ENCODE data around the gene MAP2K7.

Gene MAP2K7

GRCh38 chr19:7860714-7861618 is 42.7 kb upstream of the MAP2K7 start:
- peaks cover 42% of the 10 kb centered on the region for H3K27me3 ChIP-seq (ENCODE audit: control insufficient read depth, insufficient read depth, low read length)
- no peak overlapping the region for H3K9ac ChIP-seq (ENCODE audit: low read depth, low read length)
- no peaks in the 10 kb centered on the region for H3K9me3 ChIP-seq (ENCODE audit: control insufficient read depth, insufficient read depth, low read length)
- no peak overlapping the region for H3K4me3 ChIP-seq (ENCODE audit: low read depth, low read length)
- H3K36me3 ChIP-seq (ENCODE audit: control insufficient read depth, insufficient read depth, low read length) = no peaks in the 10 kb centered on the region
- H3K27ac ChIP-seq (ENCODE audit: low read depth, low read length) = no peak overlapping the region
- peaks cover 22% of the 10 kb centered on the region; the same call in 1 of the 2 replicates for H3K4me1 ChIP-seq (ENCODE audit: control insufficient read depth, insufficient read depth, low read length)

GRCh38 chr19:7861619-7862412 is 41.9 kb upstream of the MAP2K7 start:
- H3K9me3 ChIP-seq (ENCODE audit: control insufficient read depth, insufficient read depth, low read length) = no peaks in the 10 kb centered on the region
- peak overlapping the region; percentile 74 for H3K4me3 ChIP-seq (ENCODE audit: low read depth, low read length)
- peaks cover 47% of the 10 kb centered on the region for H3K27me3 ChIP-seq (ENCODE audit: control insufficient read depth, insufficient read depth, low read length)
- no peak overlapping the region for H3K9ac ChIP-seq (ENCODE audit: low read depth, low read length)
- H3K36me3 ChIP-seq (ENCODE audit: control insufficient read depth, insufficient read depth, low read length) = no peaks in the 10 kb centered on the region
- peak overlapping the region; percentile 20 for H3K27ac ChIP-seq (ENCODE audit: low read depth, low read length)
- peaks cover 22% of the 10 kb centered on the region; the same call in 1 of the 2 replicates for H3K4me1 ChIP-seq (ENCODE audit: control insufficient read depth, insufficient read depth, low read length)

GRCh38 chr19:7862413-7862951 is 41.2 kb upstream of the MAP2K7 start:
- Histone ChIP-seq H3K27me3 (ENCODE audit: control insufficient read depth, insufficient read depth, low read length) (peaks cover 51% of the 10 kb centered on the region), H3K36me3 (ENCODE audit: control insufficient read depth, insufficient read depth, low read length) (no peaks in the 10 kb centered on the region), H3K27ac (ENCODE audit: low read depth, low read length) (peak overlapping the region; percentile 20), H3K4me1 (ENCODE audit: control insufficient read depth, insufficient read depth, low read length) (peaks cover 22% of the 10 kb centered on the region; the same call in 1 of the 2 replicates), H3K9ac (ENCODE audit: low read depth, low read length) (no peak overlapping the region), H3K4me3 (ENCODE audit: low read depth, low read length) (peak overlapping the region; percentile 74), H3K9me3 (ENCODE audit: control insufficient read depth, insufficient read depth, low read length) (no peaks in the 10 kb centered on the region)

GRCh38 chr19:7863157-7863970 is 40.3 kb upstream of the MAP2K7 start:
- Histone ChIP-seq H3K27me3 (ENCODE audit: control insufficient read depth, insufficient read depth, low read length) (peaks cover 53% of the 10 kb centered on the region), H3K4me3 (ENCODE audit: low read depth, low read length) (peak overlapping the region; percentile 72), H3K9me3 (ENCODE audit: control insufficient read depth, insufficient read depth, low read length) (no peaks in the 10 kb centered on the region), H3K27ac (ENCODE audit: low read depth, low read length) (no peak overlapping the region), H3K9ac (ENCODE audit: low read depth, low read length) (no peak overlapping the region), H3K36me3 (ENCODE audit: control insufficient read depth, insufficient read depth, low read length) (no peaks in the 10 kb centered on the region), H3K4me1 (ENCODE audit: control insufficient read depth, insufficient read depth, low read length) (peaks cover 18% of the 10 kb centered on the region; the same call in 1 of the 2 replicates)

- H3K9ac ChIP-seq (ENCODE audit: low read depth, low read length) = no peak overlapping the region
- no peaks in the 10 kb centered on the region for H3K36me3 ChIP-seq (ENCODE audit: control insufficient read depth, insufficient read depth, low read length)
- peaks cover 18% of the 10 kb centered on the region; the same call in 1 of the 2 replicates for H3K4me1 ChIP-seq (ENCODE audit: control insufficient read depth, insufficient read depth, low read length)
- no peak overlapping the region for H3K4me3 ChIP-seq (ENCODE audit: low read depth, low read length)
- no peaks in the 10 kb centered on the region for H3K9me3 ChIP-seq (ENCODE audit: control insufficient read depth, insufficient read depth, low read length)
- peaks cover 53% of the 10 kb centered on the region for H3K27me3 ChIP-seq (ENCODE audit: control insufficient read depth, insufficient read depth, low read length)
- no peak overlapping the region for H3K27ac ChIP-seq (ENCODE audit: low read depth, low read length)
These were observed 39.5 kb upstream of the MAP2K7 start for GRCh38 chr19:7863971-7864689.

DNA sequence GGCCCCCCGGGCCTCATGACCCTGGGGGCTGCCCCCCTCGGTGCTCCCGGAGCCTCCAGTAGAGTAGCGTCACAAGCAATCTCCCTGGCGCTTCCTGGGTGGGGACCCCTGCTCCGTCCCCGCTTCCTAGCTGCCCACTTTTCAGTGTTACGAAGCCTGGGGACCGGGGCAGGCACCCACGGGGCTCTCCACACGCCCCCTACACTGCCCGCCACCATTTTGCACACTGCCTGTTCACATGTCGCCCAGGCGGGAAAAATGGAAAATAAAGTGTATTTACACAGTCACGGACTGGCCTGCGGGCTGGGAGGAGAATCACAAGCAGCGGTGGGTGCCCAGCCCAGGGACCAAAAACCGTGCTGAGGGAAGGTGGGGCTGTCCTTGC is 39.0 kb upstream of the MAP2K7 start:
- no peaks in the 10 kb centered on the region for H3K9me3 ChIP-seq (ENCODE audit: control insufficient read depth, insufficient read depth, low read length)
- peaks cover 53% of the 10 kb centered on the region for H3K27me3 ChIP-seq (ENCODE audit: control insufficient read depth, insufficient read depth, low read length)
- no peak overlapping the region for H3K9ac ChIP-seq (ENCODE audit: low read depth, low read length)
- H3K27ac ChIP-seq (ENCODE audit: low read depth, low read length) = no peak overlapping the region
- no peaks in the 10 kb centered on the region for H3K36me3 ChIP-seq (ENCODE audit: control insufficient read depth, insufficient read depth, low read length)
- H3K4me3 ChIP-seq (ENCODE audit: low read depth, low read length) = no peak overlapping the region
- H3K4me1 ChIP-seq (ENCODE audit: control insufficient read depth, insufficient read depth, low read length) = peaks cover 18% of the 10 kb centered on the region; the same call in 1 of the 2 replicates

DNA sequence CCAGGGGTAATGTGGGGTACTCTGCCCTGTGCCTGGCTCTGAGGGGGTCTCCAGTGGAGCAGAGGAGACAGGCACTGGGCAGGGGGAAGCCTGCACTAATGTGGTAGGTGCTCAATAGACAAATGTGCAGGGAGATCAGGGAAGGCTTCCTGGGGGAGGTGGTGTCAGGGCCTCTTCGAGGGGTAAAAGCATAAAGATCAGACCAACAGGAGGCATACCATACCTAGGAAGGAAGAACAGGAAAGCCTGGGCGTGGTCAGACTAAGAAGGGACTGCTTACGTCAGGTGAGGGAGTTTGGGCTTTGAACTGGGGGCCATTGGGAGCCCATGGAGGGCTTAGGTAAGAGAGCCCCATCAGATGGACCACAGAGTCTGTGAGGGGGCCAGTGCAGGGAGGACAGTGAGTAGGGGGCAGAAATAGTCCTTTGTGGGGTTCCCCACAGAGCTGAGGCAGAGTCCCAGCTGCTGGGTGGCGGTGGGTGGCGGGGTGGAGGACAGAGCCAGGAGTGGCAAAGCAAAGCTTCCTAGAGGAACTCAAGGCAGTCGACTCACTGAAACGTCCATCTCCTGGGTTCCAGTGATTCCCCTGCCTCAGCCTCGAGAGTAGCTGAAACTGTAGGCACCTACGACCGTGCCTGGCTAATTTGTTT is 38.3 kb upstream of the MAP2K7 start:
- H3K27ac ChIP-seq (ENCODE audit: low read depth, low read length) = no peak overlapping the region
- no peak overlapping the region for H3K4me3 ChIP-seq (ENCODE audit: low read depth, low read length)
- H3K9me3 ChIP-seq (ENCODE audit: control insufficient read depth, insufficient read depth, low read length) = no peaks in the 10 kb centered on the region
- no peaks in the 10 kb centered on the region for H3K36me3 ChIP-seq (ENCODE audit: control insufficient read depth, insufficient read depth, low read length)
- peaks cover 53% of the 10 kb centered on the region for H3K27me3 ChIP-seq (ENCODE audit: control insufficient read depth, insufficient read depth, low read length)
- no peak overlapping the region for H3K9ac ChIP-seq (ENCODE audit: low read depth, low read length)
- peaks cover 18% of the 10 kb centered on the region; the same call in 1 of the 2 replicates for H3K4me1 ChIP-seq (ENCODE audit: control insufficient read depth, insufficient read depth, low read length)

- Histone ChIP-seq H3K27ac (ENCODE audit: low read depth, low read length) (no peak overlapping the region), H3K9ac (ENCODE audit: low read depth, low read length) (no peak overlapping the region), H3K36me3 (ENCODE audit: control insufficient read depth, insufficient read depth, low read length) (no peaks in the 10 kb centered on the region), H3K27me3 (ENCODE audit: control insufficient read depth, insufficient read depth, low read length) (peaks cover 42% of the 10 kb centered on the region), H3K4me3 (ENCODE audit: low read depth, low read length) (no peak overlapping the region), H3K4me1 (ENCODE audit: control insufficient read depth, insufficient read depth, low read length) (peaks cover 16% of the 10 kb centered on the region; the same call in 1 of the 2 replicates), H3K9me3 (ENCODE audit: control insufficient read depth, insufficient read depth, low read length) (no peaks in the 10 kb centered on the region)
These were observed 37.1 kb upstream of the MAP2K7 start for GRCh38 chr19:7866399-7867091.

GRCh38 chr19:7867092-7867844 is 36.4 kb upstream of the MAP2K7 start:
- peaks cover 16% of the 10 kb centered on the region; the same call in 1 of the 2 replicates for H3K4me1 ChIP-seq (ENCODE audit: control insufficient read depth, insufficient read depth, low read length)
- no peak overlapping the region for H3K27ac ChIP-seq (ENCODE audit: low read depth, low read length)
- peaks cover 40% of the 10 kb centered on the region for H3K27me3 ChIP-seq (ENCODE audit: control insufficient read depth, insufficient read depth, low read length)

More at GRCh38 chr19:7867092-7867844, 36.4 kb upstream of the MAP2K7 start:
- Histone ChIP-seq H3K9ac (ENCODE audit: low read depth, low read length) (no peak overlapping the region), H3K9me3 (ENCODE audit: control insufficient read depth, insufficient read depth, low read length) (no peaks in the 10 kb centered on the region), H3K4me3 (ENCODE audit: low read depth, low read length) (no peak overlapping the region), H3K36me3 (ENCODE audit: control insufficient read depth, insufficient read depth, low read length) (no peaks in the 10 kb centered on the region)
